IMR-90 (cell line): ENCODE results near the gene NHSL1. TPM values are rescaled to one million over a fixed set of nuclear protein-coding genes. Genes with fewer than 3 reads are reported as not detected.

Source experiments
- ATAC-seq: fragments of 200-7000 bp; cut with Tn5 transposase; 2 replicates; pipeline ENCODE4 v1.9.1; 2020; ENCODE audit warnings: low read depth, mild to moderate bottlenecking, moderate library complexity
- BruUV-seq: library from RNA; stranded (reverse); fragments of 400-500 nt; replicated peaks from 2 replicates; lab custom pipeline; 2021; lab: Mats Ljungman, UMichigan
- CTCF ChIA-PET: fragments of 300-600 bp; formaldehyde crosslinking; extraction: SDS; loops from one replicate; lab custom pipeline; 2021; ENCODE audit warnings: antibody characterized with exemption; lab: Yijun Ruan, JAX
- POLR2A ChIA-PET: fragments of 300-600 bp; sonication (Branson Sonifier 250); formaldehyde crosslinking; loops from one replicate; lab custom pipeline; 2022; ENCODE audit warnings: antibody characterized with exemption; ENCODE audit not compliant: unreplicated experiment; lab: Charles Lee
- DNase-seq: peaks from one replicate; pipeline ENCODE4 v3.0.0; 2013
- H2AFZ ChIP-seq: replicated peaks from 2 replicates; pipeline ENCODE3; 2013; ENCODE audit warnings: low read length, mild to moderate bottlenecking; ENCODE audit not compliant: poor library complexity
- H2AK5ac ChIP-seq: 2 replicates; pipeline ENCODE4 v1.6.1; 2013; ENCODE audit warnings: low read depth, low read length, inconsistent platforms
- H2AK9ac ChIP-seq: replicated peaks from 2 replicates; pipeline ENCODE3; 2013; ENCODE audit warnings: mild to moderate bottlenecking, low read depth, low read length, moderate library complexity; ENCODE audit not compliant: poor library complexity
- H2BK120ac ChIP-seq: 2 replicates; pipeline ENCODE4 v1.6.1; 2013; ENCODE audit warnings: low read depth, low read length, inconsistent platforms
- H2BK15ac ChIP-seq: 3 replicates; pipeline ENCODE4 v1.6.1; 2013; ENCODE audit warnings: low read depth, low read length, inconsistent platforms
- H2BK20ac ChIP-seq: 2 replicates; pipeline ENCODE4 v1.6.1; 2013; ENCODE audit warnings: low read depth, mild to moderate bottlenecking, inconsistent platforms, low read length, moderate library complexity
- H2BK5ac ChIP-seq: 2 replicates; pipeline ENCODE4 v1.6.1; 2013; ENCODE audit warnings: mild to moderate bottlenecking, low read depth, low read length, inconsistent platforms; ENCODE audit not compliant: poor library complexity, severe bottlenecking
- H3K14ac ChIP-seq: replicated peaks from 2 replicates; pipeline ENCODE4 v1.6.1; 2013; ENCODE audit warnings: low read depth, low read length, inconsistent platforms
- H3K18ac ChIP-seq: 2 replicates; pipeline ENCODE4 v1.6.1; 2013; ENCODE audit warnings: low read depth, low read length, control low read depth
- H3K23ac ChIP-seq: 2 replicates; pipeline ENCODE4 v1.6.1; 2013; ENCODE audit warnings: low read depth, low read length, inconsistent platforms
- H3K27ac ChIP-seq: 2 replicates; pipeline ENCODE4 v1.5.1; 2013; ENCODE audit warnings: mild to moderate bottlenecking, control low read depth, low read length; ENCODE audit not compliant: insufficient read depth
- H3K27me3 ChIP-seq: 2 replicates; pipeline ENCODE4 v1.6.1; 2013; ENCODE audit warnings: low read length; ENCODE audit not compliant: control insufficient read depth, insufficient read depth
- H3K36me3 ChIP-seq: 2 replicates; pipeline ENCODE4 v1.6.1; 2013; ENCODE audit warnings: low read length, mixed read lengths; ENCODE audit not compliant: control insufficient read depth, insufficient read depth
- H3K4ac ChIP-seq: 2 replicates; pipeline ENCODE4 v1.6.1; 2013; ENCODE audit warnings: low read depth, low read length, inconsistent platforms
- H3K4me1 ChIP-seq: 2 replicates; pipeline ENCODE4 v1.6.1; 2013; ENCODE audit warnings: low read length, mixed read lengths; ENCODE audit not compliant: control insufficient read depth, insufficient read depth
- H3K4me2 ChIP-seq: 2 replicates; pipeline ENCODE4 v1.6.1; 2013; ENCODE audit warnings: low read depth, mild to moderate bottlenecking, control low read depth, low read length, moderate library complexity
- H3K4me3 ChIP-seq: 2 replicates; pipeline ENCODE4 v1.5.1; 2013; ENCODE audit warnings: low read depth, mild to moderate bottlenecking, control low read depth, low read length, moderate library complexity; ENCODE audit not compliant: insufficient read depth
- H3K56ac ChIP-seq: 2 replicates; pipeline ENCODE4 v1.6.1; 2013; ENCODE audit warnings: low read length, inconsistent platforms; ENCODE audit not compliant: insufficient read depth; ENCODE audit errors: extremely low read depth
- H3K79me1 ChIP-seq, 2 experiments: 2 replicates each; pipeline ENCODE4 v1.6.1; 2013; ENCODE audit warnings: low read length in 2 of 2, inconsistent platforms in 1 of 2, low read depth in 1 of 2
- H3K9ac ChIP-seq: 2 replicates; pipeline ENCODE4 v1.6.1; 2013; ENCODE audit warnings: low read depth, low read length, control low read depth
- H3K9me1 ChIP-seq: 2 replicates; pipeline ENCODE4 v1.6.1; 2013; ENCODE audit warnings: low read length, inconsistent platforms; ENCODE audit not compliant: insufficient read depth
- H3K9me3 ChIP-seq: 2 replicates; pipeline ENCODE4 v1.6.1; 2013; ENCODE audit warnings: low read length; ENCODE audit not compliant: control insufficient read depth, insufficient read depth
- H4K20me1 ChIP-seq: 2 replicates; pipeline ENCODE4 v1.6.1; 2013; ENCODE audit warnings: low read length, inconsistent platforms; ENCODE audit not compliant: insufficient read depth
- H4K5ac ChIP-seq: 2 replicates; pipeline ENCODE4 v1.6.1; 2013; ENCODE audit warnings: mild to moderate bottlenecking, low read depth, low read length, control low read depth
- H4K8ac ChIP-seq, 2 experiments: 2 replicates each; pipeline ENCODE4 v1.6.1; 2013; ENCODE audit warnings: low read depth in 2 of 2, low read length in 2 of 2, control low read depth in 1 of 2, inconsistent platforms in 1 of 2
- H4K91ac ChIP-seq: 2 replicates; pipeline ENCODE4 v1.6.1; 2013; ENCODE audit warnings: low read depth, low read length, inconsistent platforms; ENCODE audit not compliant: insufficient read depth
- BHLHE40 ChIP-seq: fragments of 150-350 bp; IDR thresholded peaks from 2 replicates; pipeline ENCODE4 v1.6.1; 2016; ENCODE audit warnings: mild to moderate bottlenecking, low read depth, low read length
- ELK1 ChIP-seq: fragments of 150-350 bp; IDR thresholded peaks from 2 replicates; pipeline ENCODE4 v1.6.1; 2016; ENCODE audit warnings: low read depth, mild to moderate bottlenecking, low read length, moderate library complexity, borderline replicate concordance
- FOS ChIP-seq: fragments of 150-350 bp; IDR thresholded peaks from 2 replicates; pipeline ENCODE4 v1.6.1; 2016; ENCODE audit warnings: low read depth, low read length
- MAFK ChIP-seq: IDR thresholded peaks from 2 replicates; pipeline ENCODE4 v1.6.1; 2012; ENCODE audit warnings: low read depth, low read length, improper control_type of control experiment
- MAZ ChIP-seq: IDR thresholded peaks from 2 replicates; pipeline ENCODE4 v1.6.1; 2012; ENCODE audit warnings: low read depth, mild to moderate bottlenecking, low read length, improper control_type of control experiment, moderate library complexity, borderline replicate concordance
- POLR2A ChIP-seq: IDR thresholded peaks from 2 replicates; pipeline ENCODE4 v1.6.1; 2012; ENCODE audit warnings: mild to moderate bottlenecking, low read depth, low read length
- RCOR1 ChIP-seq: IDR thresholded peaks from 2 replicates; pipeline ENCODE4 v1.6.1; 2012; ENCODE audit warnings: mild to moderate bottlenecking, low read length, improper control_type of control experiment; ENCODE audit not compliant: insufficient replicate concordance
- SMC3 ChIP-seq: fragments of 150-350 bp; IDR thresholded peaks from 2 replicates; pipeline ENCODE4 v1.6.1; 2016; ENCODE audit warnings: low read depth, mild to moderate bottlenecking, antibody characterized with exemption, low read length, moderate library complexity
- USF2 ChIP-seq: fragments of 150-350 bp; IDR thresholded peaks from 2 replicates; pipeline ENCODE4 v1.6.1; 2017; ENCODE audit warnings: mild to moderate bottlenecking, antibody characterized with exemption, low read length, low read depth
- WGBS, 2 experiments: methylation state at CpG; one replicate each; pipeline versions ENCODE4 v1.1.5 to v1.1.7; 2013; ENCODE audit warnings: missing lambda C conversion rate in 2 of 2; ENCODE audit not compliant: insufficient read length in 1 of 2; ENCODE audit errors: extremely low coverage in 2 of 2; 5-methylcytosine and 5-hydroxymethylcytosine counted together
- dilution Hi-C: fragments of 300-500 bp; cut with HindIII; formaldehyde crosslinking; loops from one replicate; pipeline ENCODE4 v1.14.3; 2018; ENCODE audit warnings: low sequenced_read_pairs; ENCODE audit not compliant: unreplicated experiment
- in situ Hi-C: fragments of 300-500 bp; cut with MboI; formaldehyde crosslinking; loops from 3 replicates; pipeline ENCODE4 v1.14.3; 2019; ENCODE audit warnings: low sequenced_read_pairs, inconsistent platforms, mixed read lengths
- intact Hi-C: fragments of 100-400 bp; cut with micrococcal nuclease; formaldehyde crosslinking; loops from 2 replicates; pipeline ENCODE4 v1.10.0; 2022
- polyA plus RNA-seq, 3 experiments: library from polyadenylated mRNA; depleted of rRNA; stranded (reverse); fragments of >200 nt; gene quantifications; 2 replicates each; pipeline ENCODE4 v1.2.3, GENCODE V29; 2012; ENCODE audit warnings: low replicate concordance in 1 of 3
- total RNA-seq: library from RNA; depleted of rRNA; stranded (reverse); fragments of >200 nt; gene quantifications from 2 replicates; pipeline ENCODE4 v1.2.3, GENCODE V29; 2012

The NHSL1 gene
- total and polyA plus RNA-seq, 2 of the 4 experiments (the other 2 are of a cell fraction): 5.6 to 7.2 TPM

GRCh38 chr6:138426500-138427123, 72.7 kb downstream of the NHSL1 start:
- no peak for DNase-seq
- in situ Hi-C loops: no loop called here
- WGBS, 2 experiments: 100% methylated on average over 2 of the region's 5 CpGs; no CpG with 5 or more reads in 1 of the 2 experiments

More at GRCh38 chr6:138426500-138427123, 72.7 kb downstream of the NHSL1 start:
- Histone ChIP-seq H2BK5ac (no peak overlapping the region), H2BK20ac (no peak overlapping the region), H3K9me1 (0 out of 2 replicates have a peak, but pooled peaks cover 2% of the 10 kb centered on the region), H3K36me3 (peaks cover 6% of the 10 kb centered on the region), H2BK15ac (no peak overlapping the region), H4K5ac (no peak overlapping the region), H4K20me1 (no peaks in the 10 kb centered on the region), H3K23ac (no peak overlapping the region), H2AFZ (no peak overlapping the region), H2AK9ac (no peak overlapping the region), H3K9ac (no peak overlapping the region), H3K4me3 (no peak overlapping the region), H3K18ac (no peak overlapping the region), H3K27ac (no peak overlapping the region), H3K9me3 (no peaks in the 10 kb centered on the region), H3K4ac (no peak overlapping the region), H4K91ac (no peak overlapping the region), H4K8ac (no peak overlapping the region), H2AK5ac (no peak overlapping the region), H3K14ac (no peak overlapping the region), H3K27me3 (no peaks in the 10 kb centered on the region), H3K56ac (no peak overlapping the region), H3K79me1 (no peaks in the 10 kb centered on the region), H3K4me1 (peaks cover 5% of the 10 kb centered on the region; the same call in 1 of the 2 replicates), H3K4me2 (no peak overlapping the region), H2BK120ac (no peak overlapping the region)
- ChIA-PET POLR2A (no interaction called here), CTCF (interaction anchor here (0.9 to 2.2 kb wide), 2 partner anchors 22 to 162 kb away, joined by 4 to 6 read pairs; partner anchors contain the start of gene HEBP2)
- TF ChIP-seq ELK1: no peak
- no peak for TF ChIP-seq SMC3
- no peak for TF ChIP-seq RCOR1
- no peak for TF ChIP-seq MAFK
- TF ChIP-seq MAZ: no peak
- no peak for TF ChIP-seq USF2
- no peak for TF ChIP-seq BHLHE40
- no peak for TF ChIP-seq FOS
- no peak for TF ChIP-seq POLR2A
- no TSS peak for BruUV-seq
- intact Hi-C loops: loop anchor here (10.0 kb wide), 1 partner anchor 268 kb away; no protein-coding TSS in a partner anchor
- no peak for ATAC-seq
- dilution Hi-C loops: no loop called here
